ENCODE measurements around the gene SLC29A2.
"Not testable (repeated sequence)": the region's sequence is repeated elsewhere in the genome, so short reads cannot be mapped to it uniquely, and the experiment has no call there.

The SLC29A2 gene

DNA sequence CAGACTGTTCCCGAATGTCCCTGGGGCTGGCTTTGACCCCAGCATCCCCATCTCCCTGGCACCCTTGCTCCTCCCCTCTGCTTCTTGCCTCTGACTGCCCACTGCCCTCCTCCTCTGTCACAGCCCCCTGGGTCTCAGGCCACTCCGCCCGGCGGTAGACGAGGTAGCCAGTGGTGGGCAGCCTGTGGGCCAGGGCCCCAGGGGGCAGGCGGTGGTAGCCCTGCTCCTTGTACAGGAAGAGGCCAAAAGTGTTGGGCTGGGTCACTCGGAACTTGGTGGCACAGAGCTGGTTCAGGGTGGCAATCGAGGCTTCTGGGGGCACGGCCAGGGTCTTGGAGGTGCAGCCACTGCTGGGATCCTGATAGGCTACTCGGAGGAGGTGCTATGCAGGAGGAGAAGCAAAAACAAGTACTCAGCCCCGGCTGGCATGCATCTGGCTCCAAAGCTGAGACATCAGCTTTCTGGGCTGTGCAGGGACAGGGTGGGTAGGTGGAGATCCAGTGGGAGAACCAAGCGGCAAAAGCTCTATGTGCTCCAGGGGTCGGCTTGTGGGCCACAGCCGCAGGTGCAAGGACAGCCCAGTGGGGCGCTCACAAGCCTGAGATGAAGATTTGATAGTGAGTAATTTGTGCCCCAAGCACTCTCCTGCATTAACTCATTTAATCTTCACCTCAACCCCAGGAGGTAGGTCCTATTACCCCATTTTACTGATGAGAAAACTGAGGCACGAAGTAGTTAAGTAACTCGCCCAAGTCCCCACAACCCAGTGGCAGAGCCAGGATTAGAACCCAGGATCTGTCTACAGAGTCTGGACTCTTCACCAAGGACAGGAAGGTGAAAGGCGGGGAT lies 39.0 kb downstream of the SLC29A2 start:
- DNase-seq = no peak

DNA sequence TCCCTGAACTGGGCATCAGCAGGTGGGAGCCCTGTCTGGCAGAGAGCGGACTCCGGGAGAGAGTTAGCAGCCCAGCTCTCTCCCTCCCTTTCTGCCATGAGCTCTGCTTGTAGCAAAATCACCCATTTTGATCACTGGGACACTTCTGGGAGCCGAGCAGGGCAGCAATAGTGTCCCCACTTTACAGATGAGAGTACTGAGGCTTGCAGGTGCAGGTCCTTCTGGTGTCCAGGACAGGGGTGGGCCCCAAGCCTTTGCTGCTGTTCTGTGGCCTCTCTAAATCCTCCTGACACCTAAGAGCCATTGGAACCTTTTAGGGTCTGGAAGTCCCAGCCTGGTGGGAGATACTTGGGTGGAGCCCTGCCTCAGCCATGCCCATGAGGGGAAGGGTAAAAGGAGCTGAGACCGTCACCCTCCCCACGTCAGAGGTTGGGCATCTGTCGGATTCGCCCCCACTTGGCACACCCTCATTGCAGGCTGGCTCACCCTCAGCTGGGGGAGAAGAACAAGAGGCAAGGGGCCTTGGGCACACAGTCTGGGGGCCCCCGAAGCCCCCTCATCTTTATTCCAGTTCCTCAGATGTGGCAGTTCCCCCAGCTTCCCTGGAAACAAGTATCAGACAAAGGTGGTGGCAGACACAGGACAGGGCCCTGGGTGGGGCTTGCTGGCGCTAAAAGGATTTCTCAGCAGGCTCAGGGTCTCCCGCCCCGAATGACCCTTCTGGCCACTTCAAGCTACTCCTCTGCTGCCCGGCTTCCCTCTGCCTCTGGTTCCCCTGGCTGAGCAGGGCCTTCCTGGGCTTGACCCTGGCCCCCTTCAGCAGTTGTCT lies 39.8 kb downstream of the SLC29A2 start:
- no peak for DNase-seq

DNA sequence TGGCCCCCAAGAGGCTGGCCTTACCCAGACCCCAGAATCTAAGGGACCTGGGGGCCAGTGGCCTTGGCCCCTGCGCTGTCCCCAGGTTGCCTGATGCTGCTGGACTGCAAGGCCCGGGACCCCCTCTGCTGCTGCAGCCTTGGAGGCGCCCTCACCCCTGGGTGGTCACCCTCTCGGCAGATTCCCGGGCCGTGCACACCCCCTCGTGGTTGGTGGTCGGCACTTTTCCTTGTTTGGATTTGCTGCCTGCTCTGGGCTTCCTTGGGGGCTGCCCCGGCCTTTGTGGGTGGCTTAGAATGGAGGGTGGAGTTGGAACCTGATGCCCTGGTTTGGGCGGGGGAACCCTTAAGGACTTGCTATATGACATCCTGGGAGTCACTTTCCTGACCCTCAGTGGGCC lies 40.6 kb downstream of the SLC29A2 start:
- no peak for DNase-seq

DNA sequence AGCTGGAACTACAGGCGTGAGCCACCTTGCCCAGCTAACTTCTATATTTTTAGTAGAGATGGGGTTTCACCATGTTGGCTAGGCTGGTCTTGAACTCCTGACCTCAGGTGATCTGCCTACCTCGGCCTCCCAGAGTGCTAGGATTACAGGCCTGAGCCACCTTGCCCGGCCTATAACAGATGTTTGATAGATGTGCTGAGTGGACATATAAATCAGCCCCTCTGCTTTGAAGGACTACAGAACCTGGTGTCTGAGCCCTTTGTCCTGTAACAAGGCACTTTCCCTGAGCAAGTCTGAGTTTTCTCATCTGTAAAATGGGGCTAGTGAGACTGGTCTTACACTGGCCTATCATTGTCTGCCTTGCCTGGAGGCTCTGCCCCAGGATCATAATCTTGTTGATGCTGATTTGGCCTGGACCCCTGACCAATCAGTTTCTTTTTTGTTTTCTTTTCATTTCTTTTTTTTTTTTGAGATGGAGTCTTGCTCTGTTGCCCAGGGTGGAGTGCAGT lies 42.3 kb downstream of the SLC29A2 start:
- DNase-seq = no peak

DNA sequence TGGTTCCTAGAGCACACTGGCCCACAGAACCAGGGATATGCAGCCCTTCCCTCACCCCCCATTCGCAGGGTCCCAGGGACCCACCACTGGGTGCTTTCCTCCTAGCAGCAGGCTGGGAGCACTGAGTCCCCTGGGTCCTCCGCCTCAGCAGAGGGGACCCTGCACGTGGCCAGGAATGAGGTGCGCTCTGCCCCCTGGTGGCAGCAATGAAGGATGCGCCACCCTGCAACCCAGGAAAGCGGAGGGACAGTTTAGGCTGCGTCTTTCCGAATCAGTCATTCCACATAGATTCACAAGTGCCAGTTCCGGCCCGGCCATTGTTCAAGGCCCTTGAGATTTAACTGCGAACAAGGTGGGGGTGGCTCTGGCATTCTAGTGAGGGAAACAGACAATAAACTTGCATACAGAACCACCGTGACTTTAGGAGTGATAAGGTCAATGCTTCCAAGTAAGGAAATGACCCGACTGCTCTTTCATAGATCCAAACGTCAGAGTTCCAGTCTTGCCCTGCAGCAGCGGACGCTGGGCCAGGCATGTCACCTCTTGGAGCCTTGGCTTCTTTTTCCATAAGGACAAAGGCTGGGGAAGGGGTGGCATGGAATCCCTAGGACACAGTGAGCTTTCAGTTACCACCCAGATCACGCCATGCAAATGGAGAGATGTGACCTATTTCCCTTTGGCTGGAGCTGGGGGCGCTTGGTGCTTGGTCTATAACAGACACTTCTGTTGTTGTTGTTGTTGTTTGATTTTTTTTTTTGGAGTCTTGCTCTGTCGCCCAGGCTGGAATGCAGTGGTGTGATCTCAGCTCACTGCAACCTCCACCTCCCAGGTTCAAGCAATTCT lies 43.0 kb downstream of the SLC29A2 start:
- peak; percentile 58 to 70 (median 64) for DNase-seq

DNA sequence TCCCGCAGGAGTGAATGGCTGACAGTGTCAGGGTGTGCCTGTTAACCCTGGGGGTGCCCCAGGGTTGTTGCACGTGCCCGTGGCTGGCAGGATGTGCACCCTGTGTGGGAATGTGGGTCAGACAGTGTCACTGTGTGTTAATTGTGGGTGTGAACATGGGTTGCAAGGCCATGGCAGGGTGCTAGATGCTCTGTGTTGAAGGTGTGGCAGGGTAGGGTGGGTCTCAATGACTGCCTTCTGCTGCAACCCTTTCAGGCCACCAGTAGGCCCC lies 43.6 kb downstream of the SLC29A2 start:
- no peak for DNase-seq

DNA sequence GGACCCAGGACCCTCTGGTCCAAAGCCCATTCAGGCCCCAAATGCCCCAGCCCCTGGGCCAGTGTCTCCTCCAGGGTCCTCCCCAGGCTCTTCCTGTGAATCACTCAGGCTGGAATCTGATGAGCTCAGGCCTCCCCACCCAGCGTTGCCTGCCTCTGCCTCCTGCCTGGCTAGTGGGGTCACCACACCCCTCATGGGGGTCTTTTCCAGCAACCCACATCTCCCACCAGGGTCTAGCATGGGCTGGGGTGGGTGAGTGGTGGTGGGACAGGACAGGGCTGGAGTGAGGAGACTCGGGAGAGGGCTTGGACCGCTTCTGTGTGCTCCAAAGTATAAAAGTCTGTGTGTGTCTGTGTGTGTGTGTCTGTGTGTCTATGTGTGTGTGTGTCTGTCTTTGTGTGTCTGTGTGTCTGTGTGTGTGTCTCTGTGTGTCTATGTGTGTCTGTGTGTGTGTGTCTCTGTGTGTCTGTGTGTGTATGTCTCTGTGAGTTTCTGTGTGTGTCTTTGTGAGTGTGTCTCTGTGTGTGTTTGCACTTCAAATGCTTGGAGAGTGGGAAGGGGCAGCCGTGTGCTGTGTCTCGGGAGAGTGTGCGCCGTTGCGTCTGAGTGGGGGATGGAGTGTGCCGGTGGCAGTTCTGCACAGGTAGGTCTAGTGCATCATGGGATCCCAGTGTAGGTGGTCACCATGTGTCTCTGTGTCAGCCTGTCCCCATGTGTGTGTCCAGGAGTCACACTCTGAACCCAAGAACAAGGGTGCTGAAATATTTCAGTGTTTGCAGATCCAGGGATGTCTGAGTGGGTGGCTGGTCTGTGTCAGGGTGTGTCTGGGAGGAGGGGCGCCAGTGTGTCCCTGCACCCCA lies 44.2 kb downstream of the SLC29A2 start:
- DNase-seq = no peak

DNA sequence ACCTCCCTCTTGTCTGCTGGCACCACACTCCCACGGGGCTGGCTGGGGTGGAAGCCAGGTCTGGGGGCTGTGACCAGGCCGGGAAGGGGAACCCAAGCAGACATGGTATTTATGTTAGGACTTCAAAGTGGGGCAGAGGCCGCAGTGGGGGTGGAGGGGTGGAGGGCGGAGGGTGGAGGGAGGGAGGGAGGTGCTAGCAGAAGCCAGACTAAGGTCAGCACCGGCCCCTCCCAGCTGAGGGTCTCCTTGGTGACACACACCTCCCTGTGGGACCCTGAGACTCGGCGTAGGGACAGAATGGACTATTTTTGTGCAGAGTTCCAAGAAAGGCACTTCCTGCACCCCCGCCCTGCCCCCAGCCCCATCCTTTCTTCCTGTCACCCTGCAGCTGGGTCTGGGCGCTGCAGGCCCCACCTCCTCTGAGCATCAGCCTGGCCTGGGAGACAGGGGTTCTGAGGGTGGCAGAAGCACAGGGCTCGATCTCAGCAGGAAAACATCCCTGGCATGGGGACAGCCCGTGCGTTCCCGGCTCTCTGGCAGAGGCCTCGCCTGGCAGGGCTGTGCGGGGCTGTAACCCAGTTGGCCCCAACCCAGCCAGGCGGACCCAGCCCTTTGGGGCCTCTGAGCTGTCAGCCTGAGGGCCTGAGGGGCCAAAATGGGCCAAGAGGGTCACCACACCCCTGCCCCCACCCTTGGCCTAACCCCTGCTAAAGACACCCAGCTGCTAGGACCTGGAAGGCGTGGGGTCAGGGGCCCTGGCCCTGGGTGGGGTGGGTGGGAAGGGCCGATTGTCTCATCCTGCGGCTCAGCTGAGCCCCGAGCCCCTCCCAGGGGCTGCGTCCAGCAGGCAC lies 45.1 kb downstream of the SLC29A2 start:
- DNase-seq = peak in 1 of 4 experiments; percentile 44

DNA sequence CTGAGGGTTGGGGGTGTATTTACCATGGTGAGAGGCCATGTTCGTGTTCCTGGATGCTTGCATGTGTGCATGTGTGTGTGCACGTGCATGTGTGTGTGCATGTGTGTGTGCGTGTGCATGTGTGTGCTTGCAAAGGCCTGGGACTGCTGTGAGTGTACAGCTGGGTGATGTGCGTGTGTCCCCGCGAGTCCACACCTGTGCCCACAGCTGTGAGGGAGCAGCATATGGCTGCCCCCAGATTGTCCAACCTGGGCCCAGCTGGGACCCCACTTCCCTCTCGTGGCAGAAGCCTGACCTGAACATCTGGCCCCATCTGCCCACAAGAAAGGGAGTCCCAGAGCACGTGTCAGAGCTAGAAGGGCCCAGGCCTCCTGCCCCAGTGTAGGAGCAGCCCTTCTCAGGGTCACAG lies 46.3 kb downstream of the SLC29A2 start:
- no peak for DNase-seq

DNA sequence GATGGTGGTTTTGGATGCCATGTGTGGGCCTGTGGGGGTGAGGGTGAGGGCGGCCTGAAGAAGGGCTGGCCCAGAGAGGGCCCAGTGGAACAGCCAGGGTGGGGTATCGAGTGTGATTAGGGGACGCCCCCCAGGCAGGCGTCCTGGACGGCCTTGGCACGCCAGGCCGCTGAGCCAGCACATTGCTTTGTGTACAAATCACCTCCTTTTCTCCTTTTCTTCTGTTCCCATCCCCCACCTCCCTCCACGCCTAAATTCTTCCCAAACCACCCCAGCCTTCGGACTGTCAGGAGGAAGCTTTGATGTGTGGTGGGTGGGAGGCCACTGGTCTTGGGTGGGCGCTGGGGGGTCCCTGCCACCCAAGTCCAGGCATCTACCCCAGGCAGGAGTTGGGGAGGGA lies 46.9 kb downstream of the SLC29A2 start:
- no peak for DNase-seq

DNA sequence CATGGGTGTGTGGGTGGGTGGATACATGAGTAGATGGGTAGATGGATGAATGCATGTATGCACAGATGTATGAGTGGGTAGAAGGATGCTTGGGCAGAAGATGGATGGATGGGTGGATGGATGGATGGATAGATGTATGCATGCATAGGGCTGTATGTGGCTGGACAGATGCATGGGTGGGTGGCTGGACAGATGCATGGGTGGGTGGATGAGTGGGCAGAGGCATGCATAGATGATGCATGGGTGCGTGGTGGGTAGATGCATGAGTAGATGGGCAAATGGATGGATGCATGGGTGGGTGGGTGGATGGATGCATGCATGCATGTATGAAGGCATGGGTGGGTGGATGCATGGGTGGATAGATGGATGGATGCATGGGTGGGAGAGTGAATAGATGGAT lies 47.9 kb downstream of the SLC29A2 start:
- DNase-seq = no peak

DNA sequence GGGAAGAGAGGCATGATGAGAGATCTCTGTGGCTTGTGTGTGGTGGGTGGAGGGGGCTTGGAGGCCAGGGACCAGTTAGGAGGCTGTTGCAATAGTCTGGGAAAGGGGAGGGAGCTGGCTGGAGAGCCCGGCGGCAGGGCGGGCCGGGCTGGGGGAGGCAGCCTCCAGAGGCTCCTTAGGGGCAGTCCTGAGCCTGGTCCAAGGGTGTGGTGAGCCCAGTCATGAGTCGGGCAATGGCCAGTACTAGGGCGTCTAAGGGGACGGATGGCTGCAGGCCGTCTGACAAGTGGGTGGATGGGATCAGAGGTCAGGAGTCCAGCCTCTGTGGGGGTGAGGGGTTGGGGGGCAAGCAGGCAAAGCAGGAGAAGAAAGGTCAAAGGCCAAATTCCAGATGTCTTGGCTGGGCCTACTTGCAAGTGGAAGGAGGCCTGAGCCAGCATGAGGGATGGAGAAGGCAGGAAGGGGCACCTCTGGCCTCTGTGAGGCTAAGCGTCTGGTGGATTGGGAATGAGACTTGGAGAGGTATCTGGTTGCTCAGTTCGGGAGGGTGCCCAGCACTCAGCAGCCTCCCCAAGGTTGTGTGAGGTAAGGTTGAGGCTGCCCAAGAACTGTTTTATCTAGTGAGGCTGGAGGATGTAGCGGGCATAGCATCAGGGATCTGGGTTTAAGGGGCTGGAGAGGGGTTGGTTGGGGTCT lies 48.7 kb downstream of the SLC29A2 start:
- DNase-seq = no peak

DNA sequence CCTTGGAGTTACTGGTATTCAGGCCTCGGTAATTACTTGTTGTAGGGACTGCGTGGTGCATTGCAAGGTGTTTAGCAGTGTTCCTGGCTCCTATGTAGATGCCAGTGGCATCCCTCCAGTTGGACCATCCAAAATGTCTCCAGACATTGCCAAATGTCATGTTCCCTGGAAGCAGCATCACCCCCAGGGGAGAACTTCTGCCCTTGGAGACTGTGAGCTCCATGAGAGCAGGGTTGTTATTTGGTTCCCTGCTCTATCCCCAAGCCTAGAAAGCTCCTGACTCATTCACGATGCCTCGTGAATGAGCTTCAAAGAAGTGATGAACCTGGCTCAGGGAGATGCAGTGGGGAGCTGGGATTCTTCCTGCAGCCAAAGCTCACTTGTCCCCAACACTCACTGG lies 50.0 kb downstream of the SLC29A2 start:
- DNase-seq = no peak

DNA sequence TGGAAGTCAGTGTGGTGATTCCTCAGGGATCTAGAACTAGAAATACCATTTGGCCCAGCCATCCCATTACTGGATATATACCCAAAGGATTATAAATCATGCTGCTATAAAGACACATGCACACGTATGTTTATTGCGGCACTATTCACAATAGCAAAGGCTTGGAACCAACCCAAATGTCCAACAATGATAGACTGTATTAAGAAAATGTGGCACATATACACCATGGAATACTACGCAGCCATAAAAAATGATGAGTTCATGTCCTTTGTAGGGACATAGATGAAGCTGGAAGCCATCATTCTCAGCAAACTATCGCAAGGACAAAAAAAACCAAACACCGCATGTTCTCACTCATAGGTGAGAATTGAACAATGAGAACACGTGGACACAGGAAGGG lies 50.8 kb downstream of the SLC29A2 start:
- not testable (repeated sequence) for DNase-seq

DNA sequence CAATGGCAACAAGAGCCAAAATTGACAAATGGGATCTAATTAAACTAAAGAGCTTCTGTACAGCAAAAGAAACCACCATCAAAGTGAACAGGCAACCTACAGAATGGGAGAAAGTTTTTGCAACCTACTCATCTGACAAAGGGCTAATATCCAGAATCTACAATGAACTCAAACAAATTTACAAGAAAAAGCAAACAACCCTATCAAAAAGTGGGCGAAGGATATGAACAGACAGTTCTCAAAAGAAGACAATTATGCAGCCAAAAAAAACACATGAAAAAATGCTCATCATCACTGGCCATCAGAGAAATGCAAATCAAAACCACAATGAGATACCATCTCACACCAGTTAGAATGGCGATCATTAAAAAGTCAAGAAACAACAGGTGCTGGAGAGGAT lies 51.3 kb downstream of the SLC29A2 start:
- DNase-seq = not testable (repeated sequence)

DNA sequence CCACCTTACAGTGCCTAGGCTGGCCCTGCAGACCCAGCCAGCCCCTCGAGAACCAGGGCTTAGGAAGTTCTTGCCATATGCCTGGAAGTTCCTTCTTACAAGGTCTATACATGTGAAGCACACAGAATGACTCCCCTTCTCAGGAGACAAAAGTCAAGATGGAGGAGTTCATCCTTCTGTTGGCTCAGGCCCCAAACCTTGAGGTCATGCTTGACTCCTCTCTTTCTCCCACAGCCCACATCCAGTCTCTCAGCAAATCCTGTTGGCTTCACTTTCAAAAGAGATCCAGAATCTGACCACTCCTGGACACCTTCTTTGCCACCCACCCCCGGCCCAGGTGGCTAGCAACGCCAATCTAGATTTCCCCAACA lies 53.0 kb downstream of the SLC29A2 start:
- no peak for DNase-seq

DNA sequence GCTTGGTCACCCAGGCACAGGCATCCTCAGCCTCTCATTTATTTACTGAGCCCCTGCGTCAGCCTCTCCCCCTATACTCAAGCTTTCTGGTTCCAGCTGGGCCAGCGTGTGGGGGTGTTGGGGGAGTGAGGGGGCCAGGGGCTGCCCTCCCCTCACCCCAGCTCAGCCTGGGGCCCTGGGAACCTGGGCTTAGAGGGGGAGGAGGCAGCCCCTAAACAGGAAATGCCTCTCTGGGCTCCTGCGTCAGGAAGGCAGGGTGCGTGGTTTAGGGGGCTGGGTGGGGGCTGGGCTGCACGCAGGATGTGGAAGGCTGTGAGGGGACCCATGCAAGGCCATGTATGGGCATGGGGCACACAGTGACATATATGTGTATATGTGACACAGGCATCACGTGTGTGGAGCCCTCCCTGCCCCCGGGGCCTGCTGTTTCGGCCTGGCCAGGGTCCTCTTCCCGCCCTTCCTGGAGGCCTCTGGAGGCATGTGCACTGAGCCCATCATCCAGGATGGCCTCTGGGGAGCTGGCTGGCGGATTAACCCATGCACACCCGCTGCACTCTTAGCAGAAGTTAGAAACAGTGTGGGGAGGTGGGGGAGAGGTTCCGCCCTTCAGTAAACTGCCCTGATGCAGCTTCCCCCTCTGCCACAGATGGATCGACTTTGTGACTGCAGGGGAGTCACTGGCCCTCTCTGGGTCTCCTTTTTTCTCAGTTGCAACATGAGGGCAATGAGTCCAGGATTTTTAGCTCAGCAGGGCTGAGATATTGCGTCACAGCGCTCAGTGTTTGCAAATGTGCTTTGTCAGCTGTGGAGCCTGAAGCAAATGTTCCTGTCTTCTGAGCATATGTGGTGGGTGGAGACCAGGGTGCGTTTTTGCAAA lies 53.6 kb downstream of the SLC29A2 start:
- peak in 2 of 4 experiments; percentile 50 to 67 for DNase-seq

DNA sequence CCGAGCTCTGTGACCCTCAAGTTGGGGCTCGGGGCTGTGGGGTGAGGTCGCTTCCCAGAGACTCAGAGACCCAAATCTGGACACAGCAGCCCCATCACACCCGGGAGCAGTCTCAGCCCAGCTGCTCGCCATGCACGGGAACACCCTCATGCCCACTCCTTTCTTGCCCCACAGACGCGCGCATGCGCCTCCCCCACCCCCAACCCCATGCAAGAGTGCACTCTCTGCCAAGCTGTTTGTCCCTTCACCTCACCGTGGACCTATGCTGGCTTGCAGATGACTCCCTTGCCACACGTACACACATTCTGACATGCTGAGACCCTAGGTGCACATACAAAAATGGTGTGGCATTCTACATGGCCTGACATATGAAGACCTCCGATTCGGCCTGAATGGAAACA lies 54.2 kb downstream of the SLC29A2 start:
- DNase-seq = peak in 2 of 4 experiments; percentile 20 to 44

DNA sequence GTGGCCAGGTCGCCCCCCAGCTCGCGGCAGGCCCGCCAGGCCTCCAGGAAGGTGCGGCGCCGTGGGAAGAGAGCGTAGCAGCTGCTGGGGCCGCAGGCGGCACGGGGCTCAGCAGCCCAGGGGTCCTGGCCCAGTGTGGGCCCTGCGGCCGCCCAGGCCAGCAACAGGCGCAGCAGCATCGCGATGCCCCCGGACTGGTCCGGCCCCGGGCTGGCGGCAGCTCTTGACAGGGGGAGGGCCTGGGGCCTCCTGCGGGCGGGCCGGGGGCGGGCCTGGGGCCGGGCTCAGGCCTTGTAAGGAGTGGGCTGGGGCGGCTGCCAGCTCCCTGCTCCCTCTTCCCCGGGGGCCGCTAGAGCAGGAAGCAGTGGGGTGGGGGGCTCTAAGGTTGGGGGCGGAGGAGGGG lies 54.7 kb downstream of the SLC29A2 start, which contains the start of gene CD248:
TSS of gene CD248 (minus strand) at position 196 of the 403 bp plus-strand sequence. CDS start at position 179, 17 bp downstream.
- DNase-seq = peak in 1 of 4 experiments; percentile 28
